Measurements from ENCODE around the gene DNAJC15. TPM values are rescaled to one million over a fixed set of nuclear protein-coding genes. Genes with fewer than 3 reads are reported as not detected.

DNAJC15 gene
- total and polyA plus RNA-seq, 5 donors from 2014 or later: 12.6 to 36.5 (median 22.5) TPM

- H3K27ac ChIP-seq (ENCODE audit: insufficient read depth, low read length, poor library complexity, severe bottlenecking): no peak overlapping the region
- Mint-ChIP-seq H3K36me3 (no peaks in the 10 kb centered on the region), H3K4me1 (peaks cover 21 to 34% (median 26%) of the 10 kb centered on the region in 4 donors)
Observed at GRCh38 chr13:42994878-42995277, 28.5 kb upstream of the DNAJC15 start.

GRCh38 chr13:42996584-42996983 is 26.8 kb upstream of the DNAJC15 start:
- Histone ChIP-seq H3K36me3 (ENCODE audit: control insufficient read depth, insufficient read depth, low read length) (no peaks in the 10 kb centered on the region), H3K4me3 (ENCODE audit: low read depth, low read length) (no peak overlapping the region), H3K4me1 (ENCODE audit: control insufficient read depth, insufficient read depth, low read length, poor library complexity, severe bottlenecking) (peaks cover 9% of the 10 kb centered on the region), H3K27me3 (ENCODE audit: control insufficient read depth, insufficient read depth, low read length) (no peaks in the 10 kb centered on the region), H3K27ac (ENCODE audit: insufficient read depth, low read length, poor library complexity, severe bottlenecking) (no peak overlapping the region), H3K9me3 (ENCODE audit: control insufficient read depth in 2 of 2, low read length in 2 of 2) (no peaks in the 10 kb centered on the region)
- Mint-ChIP-seq H3K27me3 (no peaks in the 10 kb centered on the region), H3K27ac (peak overlapping the region in 2 of 3 donors; percentile 29 to 65), H3K4me1 (peaks cover 15 to 17% (median 17%) of the 10 kb centered on the region in 4 donors), H3K36me3 (no peaks in the 10 kb centered on the region), H3K9me3 (no peaks in the 10 kb centered on the region), H3K4me3 (peak overlapping the region in 1 of 4 donors; percentile 48)
- peak in 1 of 3 donors; percentile 30 for DNase-seq
- no peak for ATAC-seq (ENCODE audit: low read depth in 2 of 2)

More at GRCh38 chr13:42994878-42995277, 28.5 kb upstream of the DNAJC15 start:
- H3K27ac Mint-ChIP-seq: peak overlapping the region in 2 of 3 donors; percentile 68 to 99
- ATAC-seq (ENCODE audit: low read depth in 2 of 2) (no peak), DNase-seq (no peak)
- H3K4me1 ChIP-seq (ENCODE audit: control insufficient read depth, insufficient read depth, low read length, poor library complexity, severe bottlenecking): peaks cover 25% of the 10 kb centered on the region
- peak overlapping the region in 1 of 4 donors; percentile 15 for H3K4me3 Mint-ChIP-seq
- H3K36me3 ChIP-seq (ENCODE audit: control insufficient read depth, insufficient read depth, low read length): no peaks in the 10 kb centered on the region
- H3K27me3 Mint-ChIP-seq: no peaks in the 10 kb centered on the region
- H3K9me3 Mint-ChIP-seq: no peaks in the 10 kb centered on the region
- H3K27me3 ChIP-seq (ENCODE audit: control insufficient read depth, insufficient read depth, low read length): no peaks in the 10 kb centered on the region
- H3K9me3 ChIP-seq (ENCODE audit: control insufficient read depth in 2 of 2, low read length in 2 of 2): no peaks in the 10 kb centered on the region
- no peak overlapping the region for H3K4me3 ChIP-seq (ENCODE audit: low read depth, low read length)

DNA sequence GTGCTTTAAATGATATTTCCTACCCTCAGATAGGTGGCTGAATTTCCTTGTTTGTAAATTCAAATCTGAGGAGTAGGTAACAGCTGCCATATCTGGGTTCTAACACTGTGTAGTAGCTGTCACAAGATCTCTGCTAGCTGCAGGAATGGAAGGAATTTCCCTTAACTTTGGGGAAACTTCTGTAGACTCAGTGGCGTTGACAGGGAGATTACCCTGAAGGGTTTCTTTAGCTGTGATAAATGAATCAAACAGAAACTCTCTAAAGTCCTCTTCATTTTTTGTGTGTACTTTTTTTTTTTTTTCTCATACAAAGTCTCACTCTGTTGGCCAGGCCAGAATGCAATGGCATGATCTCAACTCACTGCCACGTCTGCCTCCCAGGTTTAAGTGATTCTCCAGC is 26.0 kb upstream of the DNAJC15 start:
- H3K36me3 ChIP-seq (ENCODE audit: control insufficient read depth, insufficient read depth, low read length): no peaks in the 10 kb centered on the region
- Mint-ChIP-seq H3K4me1 (peaks cover 11 to 16% (median 15%) of the 10 kb centered on the region in 4 donors), H3K9me3 (peaks cover 0 to 4% (median 0%) of the 10 kb centered on the region in 7 donors), H3K4me3 (no peak overlapping the region), H3K27me3 (no peaks in the 10 kb centered on the region), H3K36me3 (peaks cover 5% of the 10 kb centered on the region), H3K27ac (peak overlapping the region in 2 of 3 donors; percentile 2 to 65)
- no peak for DNase-seq
- H3K4me1 ChIP-seq (ENCODE audit: control insufficient read depth, insufficient read depth, low read length, poor library complexity, severe bottlenecking): peaks cover 8% of the 10 kb centered on the region
- H3K27ac ChIP-seq (ENCODE audit: insufficient read depth, low read length, poor library complexity, severe bottlenecking): no peak overlapping the region
- no peak overlapping the region for H3K4me3 ChIP-seq (ENCODE audit: low read depth, low read length)
- ATAC-seq (ENCODE audit: low read depth in 2 of 2): no peak
- no peaks in the 10 kb centered on the region for H3K9me3 ChIP-seq (ENCODE audit: control insufficient read depth in 2 of 2, low read length in 2 of 2)
- no peaks in the 10 kb centered on the region for H3K27me3 ChIP-seq (ENCODE audit: control insufficient read depth, insufficient read depth, low read length)

DNA sequence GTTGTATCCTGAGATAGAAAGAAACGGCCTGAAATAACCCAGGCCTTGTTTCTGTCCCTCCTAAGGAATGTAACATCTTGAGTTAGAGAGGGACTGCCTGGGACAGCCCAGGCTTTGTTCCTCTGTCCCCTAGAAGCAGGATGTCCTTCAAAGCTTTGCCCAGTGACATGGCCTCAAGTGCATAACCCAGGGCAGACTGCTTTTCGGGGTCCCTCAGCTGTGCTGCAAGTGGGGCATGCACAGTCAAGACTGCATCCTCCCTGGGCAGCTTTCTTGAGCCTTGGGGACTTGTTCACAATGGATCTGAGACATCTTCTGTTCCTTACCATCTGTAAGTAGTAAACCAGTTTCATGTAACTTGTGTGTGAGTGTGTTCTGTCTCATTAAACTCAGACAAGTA is 23.9 kb upstream of the DNAJC15 start:
- Histone ChIP-seq H3K27ac (ENCODE audit: insufficient read depth, low read length, poor library complexity, severe bottlenecking) (no peak overlapping the region), H3K4me3 (ENCODE audit: low read depth, low read length) (no peak overlapping the region), H3K36me3 (ENCODE audit: control insufficient read depth, insufficient read depth, low read length) (no peaks in the 10 kb centered on the region), H3K4me1 (ENCODE audit: control insufficient read depth, insufficient read depth, low read length, poor library complexity, severe bottlenecking) (no peaks in the 10 kb centered on the region), H3K9me3 (ENCODE audit: control insufficient read depth in 2 of 2, low read length in 2 of 2) (no peaks in the 10 kb centered on the region), H3K27me3 (ENCODE audit: control insufficient read depth, insufficient read depth, low read length) (no peaks in the 10 kb centered on the region)
- Mint-ChIP-seq H3K9me3 (peaks cover 0 to 7% (median 0%) of the 10 kb centered on the region in 7 donors), H3K27ac (no peak overlapping the region), H3K36me3 (peaks cover 11% of the 10 kb centered on the region), H3K27me3 (no peaks in the 10 kb centered on the region), H3K4me1 (peaks cover 0 to 10% (median 4%) of the 10 kb centered on the region in 4 donors), H3K4me3 (no peak overlapping the region)
- ATAC-seq (ENCODE audit: low read depth in 2 of 2): no peak
- DNase-seq: no peak

DNA sequence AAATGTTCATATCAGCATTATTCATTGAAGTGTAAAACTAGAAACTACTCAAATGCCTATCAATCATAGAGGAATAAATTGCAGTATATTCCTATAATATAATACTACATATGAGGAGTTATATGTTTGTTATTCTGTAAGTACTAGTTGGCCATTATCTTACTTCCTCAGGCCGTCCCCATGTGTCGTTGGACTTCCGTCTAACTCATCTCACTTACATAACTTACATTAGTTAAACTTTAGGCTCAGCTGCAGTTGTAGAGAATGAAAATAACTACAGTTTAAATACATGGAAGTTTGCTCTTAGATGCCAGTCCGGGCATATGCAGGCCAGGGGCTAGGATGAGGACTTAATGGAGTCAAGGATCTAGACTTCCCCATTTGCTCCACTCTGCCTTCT is 22.7 kb upstream of the DNAJC15 start:
- Mint-ChIP-seq H3K27me3 (no peaks in the 10 kb centered on the region), H3K9me3 (peaks cover 0 to 7% (median 0%) of the 10 kb centered on the region in 7 donors)

GRCh38 chr13:43002021-43002420 is 21.4 kb upstream of the DNAJC15 start:
- ATAC-seq (ENCODE audit: low read depth in 2 of 2) (no peak), DNase-seq (no peak)
- peaks cover 7% of the 10 kb centered on the region for H3K27me3 Mint-ChIP-seq
- Histone ChIP-seq H3K27ac (ENCODE audit: insufficient read depth, low read length, poor library complexity, severe bottlenecking) (no peak overlapping the region), H3K27me3 (ENCODE audit: control insufficient read depth, insufficient read depth, low read length) (no peaks in the 10 kb centered on the region), H3K4me3 (ENCODE audit: low read depth, low read length) (no peak overlapping the region), H3K4me1 (ENCODE audit: control insufficient read depth, insufficient read depth, low read length, poor library complexity, severe bottlenecking) (no peaks in the 10 kb centered on the region), H3K36me3 (ENCODE audit: control insufficient read depth, insufficient read depth, low read length) (no peaks in the 10 kb centered on the region), H3K9me3 (ENCODE audit: control insufficient read depth in 2 of 2, low read length in 2 of 2) (no peaks in the 10 kb centered on the region)
- no peak overlapping the region for H3K4me3 Mint-ChIP-seq
- no peaks in the 10 kb centered on the region for H3K4me1 Mint-ChIP-seq
- H3K27ac Mint-ChIP-seq: no peak overlapping the region
- peaks cover 0 to 7% (median 0%) of the 10 kb centered on the region in 7 donors for H3K9me3 Mint-ChIP-seq
- H3K36me3 Mint-ChIP-seq: peaks cover 11% of the 10 kb centered on the region

More for the DNA sequence above, 22.7 kb upstream of the DNAJC15 start:
- no peak overlapping the region for H3K4me3 Mint-ChIP-seq
- Histone ChIP-seq H3K9me3 (ENCODE audit: control insufficient read depth in 2 of 2, low read length in 2 of 2) (no peaks in the 10 kb centered on the region), H3K4me3 (ENCODE audit: low read depth, low read length) (no peak overlapping the region), H3K27me3 (ENCODE audit: control insufficient read depth, insufficient read depth, low read length) (no peaks in the 10 kb centered on the region), H3K27ac (ENCODE audit: insufficient read depth, low read length, poor library complexity, severe bottlenecking) (no peak overlapping the region), H3K36me3 (ENCODE audit: control insufficient read depth, insufficient read depth, low read length) (no peaks in the 10 kb centered on the region), H3K4me1 (ENCODE audit: control insufficient read depth, insufficient read depth, low read length, poor library complexity, severe bottlenecking) (no peaks in the 10 kb centered on the region)
- peaks cover 0 to 10% (median 4%) of the 10 kb centered on the region in 4 donors for H3K4me1 Mint-ChIP-seq
- no peak overlapping the region for H3K27ac Mint-ChIP-seq
- no peak for DNase-seq
- H3K36me3 Mint-ChIP-seq: peaks cover 11% of the 10 kb centered on the region
- no peak for ATAC-seq (ENCODE audit: low read depth in 2 of 2)

- DNase-seq: no peak
- Histone ChIP-seq H3K27ac (ENCODE audit: insufficient read depth, low read length, poor library complexity, severe bottlenecking) (no peak overlapping the region), H3K4me1 (ENCODE audit: control insufficient read depth, insufficient read depth, low read length, poor library complexity, severe bottlenecking) (no peaks in the 10 kb centered on the region), H3K27me3 (ENCODE audit: control insufficient read depth, insufficient read depth, low read length) (no peaks in the 10 kb centered on the region), H3K4me3 (ENCODE audit: low read depth, low read length) (no peak overlapping the region), H3K36me3 (ENCODE audit: control insufficient read depth, insufficient read depth, low read length) (no peaks in the 10 kb centered on the region), H3K9me3 (ENCODE audit: control insufficient read depth in 2 of 2, low read length in 2 of 2) (no peaks in the 10 kb centered on the region)
- H3K27me3 Mint-ChIP-seq: peaks cover 13% of the 10 kb centered on the region
- H3K27ac Mint-ChIP-seq: no peak overlapping the region
- H3K4me1 Mint-ChIP-seq: no peaks in the 10 kb centered on the region
- peaks cover 11% of the 10 kb centered on the region for H3K36me3 Mint-ChIP-seq
- peaks cover 0 to 7% (median 0%) of the 10 kb centered on the region in 7 donors for H3K9me3 Mint-ChIP-seq
- H3K4me3 Mint-ChIP-seq: no peak overlapping the region
- no peak for ATAC-seq (ENCODE audit: low read depth in 2 of 2)
Observed at GRCh38 chr13:43003010-43003409, 20.4 kb upstream of the DNAJC15 start.

GRCh38 chr13:43003729-43004128 is 19.7 kb upstream of the DNAJC15 start:
- H3K4me1 ChIP-seq (ENCODE audit: control insufficient read depth, insufficient read depth, low read length, poor library complexity, severe bottlenecking): no peaks in the 10 kb centered on the region
- peaks cover 17% of the 10 kb centered on the region for H3K27me3 Mint-ChIP-seq
- no peaks in the 10 kb centered on the region for H3K27me3 ChIP-seq (ENCODE audit: control insufficient read depth, insufficient read depth, low read length)
- DNase-seq (no peak), ATAC-seq (ENCODE audit: low read depth in 2 of 2) (no peak)
- H3K4me1 Mint-ChIP-seq: no peaks in the 10 kb centered on the region
- H3K4me3 ChIP-seq (ENCODE audit: low read depth, low read length): no peak overlapping the region
- H3K4me3 Mint-ChIP-seq: no peak overlapping the region
- no peaks in the 10 kb centered on the region for H3K9me3 ChIP-seq (ENCODE audit: control insufficient read depth in 2 of 2, low read length in 2 of 2)
- H3K27ac Mint-ChIP-seq: no peak overlapping the region
- no peak overlapping the region for H3K27ac ChIP-seq (ENCODE audit: insufficient read depth, low read length, poor library complexity, severe bottlenecking)
- no peaks in the 10 kb centered on the region for H3K36me3 ChIP-seq (ENCODE audit: control insufficient read depth, insufficient read depth, low read length)
- H3K36me3 Mint-ChIP-seq: peaks cover 11% of the 10 kb centered on the region
- peaks cover 0 to 7% (median 0%) of the 10 kb centered on the region in 7 donors for H3K9me3 Mint-ChIP-seq
